HTR-8/SVneo (cell line): ENCODE data around the gene CFAP299.
"Not testable (repeated sequence)": the region's sequence is repeated elsewhere in the genome, so short reads cannot be mapped to it uniquely, and the experiment has no call there.

Source experiments
- DNase-seq: peaks from one replicate; pipeline ENCODE4 v3.0.0; 2011; ENCODE audit warnings: low spot score, mixed read lengths; ENCODE audit not compliant: insufficient read length
- FAIRE-seq: peaks from 2 replicates; lab custom pipeline; 2011; peaks lifted over from hg19 to GRCh38; lab: Jason Lieb, UNC

Gene CFAP299

DNA sequence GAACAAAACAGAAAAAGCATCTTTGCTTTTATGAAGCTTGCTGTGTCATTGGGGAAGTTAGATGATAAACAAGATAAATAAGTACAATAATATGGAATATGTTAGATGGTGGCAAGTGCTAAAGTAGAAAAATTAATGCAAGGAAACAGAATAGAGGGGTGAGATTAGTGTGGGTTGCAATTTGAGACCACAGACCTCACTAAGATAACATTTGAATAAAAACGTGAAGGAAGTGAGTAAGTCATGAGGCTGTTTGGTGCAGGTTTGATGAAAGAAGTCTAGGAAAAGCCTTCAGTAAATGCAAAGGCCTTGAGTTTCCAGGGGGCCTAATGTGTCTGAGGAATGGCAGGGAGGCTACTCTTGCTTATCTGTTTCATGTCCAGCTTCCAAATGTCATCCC is 102.5 kb downstream of the CFAP299 start:
- no peak for DNase-seq
- no peak for FAIRE-seq

- FAIRE-seq, DNase-seq: not testable (repeated sequence)
Observed at GRCh38 chr4:80439294-80440061, 103.9 kb downstream of the CFAP299 start.

- FAIRE-seq (no peak), DNase-seq (no peak)
Observed at GRCh38 chr4:80446248-80446647, 110.7 kb downstream of the CFAP299 start.

DNA sequence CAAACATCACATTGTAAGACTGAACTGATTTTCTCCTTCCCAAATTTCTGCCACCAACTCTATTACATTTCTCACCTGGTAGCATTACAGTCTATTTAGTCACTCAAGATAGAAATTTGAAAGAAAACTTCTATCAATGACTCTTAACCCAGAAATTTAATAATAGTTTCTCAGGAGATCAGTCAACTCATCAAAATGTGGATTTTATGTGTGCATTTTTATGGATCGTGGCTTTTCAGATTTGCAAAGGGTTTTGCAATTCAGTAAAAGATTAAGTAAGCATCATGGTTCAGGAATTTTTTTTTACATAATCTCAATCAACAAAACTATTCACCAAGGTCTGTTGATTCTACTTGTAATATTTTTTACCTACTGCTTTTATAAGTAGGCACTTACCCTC is 111.1 kb downstream of the CFAP299 start:
- FAIRE-seq, result no peak

DNA sequence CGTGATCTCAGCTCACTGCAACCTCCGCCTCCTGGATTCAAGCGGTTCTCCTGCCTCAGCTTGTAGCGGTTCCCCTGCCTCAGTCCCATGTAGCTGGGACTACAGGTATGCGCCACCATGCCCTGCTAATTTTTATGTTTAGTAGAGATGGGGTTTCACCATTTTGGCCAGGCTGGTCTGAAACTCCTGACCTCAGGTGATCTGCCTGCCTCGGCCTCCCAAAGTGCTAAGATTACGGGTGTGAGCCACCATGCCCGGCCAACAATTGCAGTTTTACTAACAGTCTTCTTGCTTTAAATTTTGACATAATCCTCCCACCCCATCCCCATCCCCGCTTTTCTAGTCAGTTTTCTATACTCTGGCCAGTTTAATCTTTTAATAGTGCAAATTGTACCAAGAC is 112.0 kb downstream of the CFAP299 start:
- DNase-seq (no peak), FAIRE-seq (no peak)

More for the DNA sequence above, 111.1 kb downstream of the CFAP299 start:
- no peak for DNase-seq

DNA sequence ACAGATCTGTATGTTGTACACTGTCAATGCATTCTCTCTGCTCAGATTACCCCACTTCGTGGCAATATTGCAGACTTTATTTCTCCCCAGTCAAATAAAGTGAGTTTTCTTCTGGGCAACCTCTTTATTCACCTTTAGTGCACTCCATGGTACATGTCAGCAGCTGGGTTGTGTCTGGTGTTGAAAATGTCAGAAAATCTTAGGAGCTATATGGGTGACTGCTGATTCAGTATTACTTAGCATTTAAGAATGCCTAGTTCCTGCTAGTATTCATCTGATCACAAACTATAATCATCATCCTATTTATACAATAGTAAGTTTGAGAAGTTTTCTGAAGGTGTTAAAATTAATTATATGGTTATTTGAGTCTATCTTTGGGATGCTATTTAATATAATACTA is 112.5 kb downstream of the CFAP299 start:
- FAIRE-seq (no peak), DNase-seq (no peak)

DNA sequence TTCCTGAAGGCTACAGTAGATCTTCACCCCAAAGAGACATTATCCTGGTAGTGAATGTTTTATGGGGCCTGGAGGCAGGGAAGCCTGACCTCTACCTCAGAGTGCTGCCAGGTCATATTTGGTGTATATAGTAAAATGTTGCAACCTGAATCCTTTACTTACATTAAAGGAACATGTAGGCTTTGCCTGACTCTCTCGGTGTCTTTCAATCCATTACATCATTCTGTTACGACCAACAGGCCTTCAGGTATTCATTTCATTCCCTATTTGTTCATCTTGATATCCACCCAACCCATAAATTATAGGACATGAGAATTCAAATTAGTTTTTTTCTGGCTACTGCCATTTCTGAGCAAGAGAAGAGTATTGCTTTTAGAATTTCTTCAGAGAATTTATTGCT is 116.5 kb downstream of the CFAP299 start:
- no peak for FAIRE-seq
- DNase-seq, result no peak

GRCh38 chr4:80452768-80453167 is 117.2 kb downstream of the CFAP299 start:
- FAIRE-seq (no peak), DNase-seq (no peak)

DNA sequence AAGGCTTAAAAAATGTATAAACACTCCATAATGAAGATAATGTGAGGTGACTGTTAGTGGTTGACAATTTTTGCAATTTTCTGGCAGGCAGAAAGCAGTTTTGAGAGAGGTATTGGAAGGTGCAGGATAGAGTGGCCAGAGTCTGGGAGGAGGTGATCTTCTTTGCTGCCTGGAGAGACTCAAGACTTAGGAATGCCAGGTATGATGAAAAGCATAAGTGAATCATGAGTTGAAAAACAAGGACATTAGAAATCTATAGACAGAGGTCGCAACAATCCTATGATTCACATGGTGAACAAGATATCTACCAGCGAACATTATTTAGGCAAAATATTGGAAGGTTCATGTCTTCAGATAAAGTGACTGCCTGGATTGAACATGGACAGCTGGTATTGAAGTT is 118.5 kb downstream of the CFAP299 start:
- FAIRE-seq, result no peak
- DNase-seq, result no peak

DNA sequence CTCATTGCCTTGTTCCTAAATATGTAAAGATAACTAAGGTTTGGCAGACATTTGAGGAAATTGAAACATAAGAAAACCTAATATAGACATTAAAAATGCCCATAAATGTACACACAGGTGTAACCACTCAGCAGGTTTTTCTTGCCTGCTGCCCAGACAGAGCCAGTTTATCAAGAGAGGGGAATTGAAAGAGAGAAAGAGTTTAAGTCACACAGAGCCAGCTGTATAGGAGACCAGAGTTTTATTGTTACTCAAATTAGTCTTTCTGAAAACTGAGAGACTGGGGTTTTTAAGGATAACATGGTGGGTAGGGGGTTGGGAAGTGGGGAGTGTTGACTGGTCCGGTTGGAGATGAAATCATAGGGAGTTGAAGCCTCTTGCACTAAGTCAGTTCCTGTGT is 119.0 kb downstream of the CFAP299 start:
- no peak for FAIRE-seq
- DNase-seq, result no peak

- FAIRE-seq (no peak), DNase-seq (no peak)
Observed at GRCh38 chr4:80459918-80460473, 124.5 kb downstream of the CFAP299 start.

DNA sequence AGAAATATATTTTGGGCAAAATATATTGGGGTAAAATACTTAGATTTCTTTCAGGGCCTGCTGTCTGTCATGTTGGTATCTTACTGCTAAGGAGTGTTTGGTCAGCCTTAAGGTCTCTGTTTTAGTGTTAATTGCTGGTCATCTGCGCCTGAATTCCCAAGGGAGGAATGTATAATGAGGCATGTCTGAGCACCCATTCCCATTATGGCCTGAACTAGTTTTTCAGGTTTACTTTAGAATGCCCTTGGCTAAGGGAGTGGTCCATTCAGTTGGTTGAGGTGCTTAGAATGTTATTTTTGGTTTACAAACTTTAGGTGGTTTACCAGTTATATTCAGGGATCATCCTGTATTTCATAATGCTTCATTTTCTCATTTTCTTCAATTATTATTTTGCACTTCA is 125.9 kb downstream of the CFAP299 start:
- FAIRE-seq (no peak), DNase-seq (no peak)

DNA sequence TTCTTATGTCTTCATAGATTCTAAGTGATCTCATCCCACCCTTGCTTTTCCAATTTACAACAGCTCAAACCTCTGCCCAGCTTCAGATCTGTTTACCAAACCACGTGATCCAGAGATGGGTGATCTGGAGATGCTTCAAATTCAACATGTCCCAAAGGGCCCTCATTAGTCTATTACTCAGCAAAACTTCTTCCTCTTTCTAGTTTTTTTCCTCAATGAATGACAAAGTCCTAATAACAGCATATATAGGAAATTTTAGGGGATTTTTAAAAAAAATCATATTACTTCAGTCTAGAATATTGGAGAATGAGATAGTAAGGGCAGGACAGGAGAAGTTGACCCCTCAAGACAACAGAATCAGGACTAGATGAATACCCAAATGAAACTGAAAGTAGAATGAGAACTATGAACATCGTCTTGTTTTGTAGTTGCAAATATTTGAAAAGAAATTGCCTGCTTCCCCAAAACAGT is 127.1 kb downstream of the CFAP299 start:
- FAIRE-seq (no peak), DNase-seq (no peak)

DNA sequence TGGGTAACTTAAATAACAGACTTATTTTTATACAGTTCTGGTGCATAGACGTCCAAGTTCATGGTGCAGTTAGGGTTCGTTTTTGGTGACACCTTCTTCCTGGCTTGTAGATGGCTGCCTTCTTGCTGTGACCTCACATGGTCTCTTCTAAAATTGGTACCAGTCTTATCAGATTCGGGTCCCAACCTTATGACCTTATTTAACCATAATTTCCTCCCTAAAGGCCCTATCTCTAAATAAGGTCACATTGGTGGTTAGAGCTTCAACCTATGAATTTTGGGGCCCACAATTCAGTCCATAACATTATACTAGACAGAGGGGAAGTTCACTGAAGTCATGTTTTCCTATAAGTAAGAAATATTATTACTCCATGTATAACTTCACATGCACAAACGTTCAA is 128.0 kb downstream of the CFAP299 start:
- DNase-seq (no peak), FAIRE-seq (no peak)

- DNase-seq (no peak), FAIRE-seq (no peak)
Observed at GRCh38 chr4:80465238-80465637, 129.7 kb downstream of the CFAP299 start.

GRCh38 chr4:80465736-80466135 is 130.2 kb downstream of the CFAP299 start:
- no peak for DNase-seq
- no peak for FAIRE-seq

DNA sequence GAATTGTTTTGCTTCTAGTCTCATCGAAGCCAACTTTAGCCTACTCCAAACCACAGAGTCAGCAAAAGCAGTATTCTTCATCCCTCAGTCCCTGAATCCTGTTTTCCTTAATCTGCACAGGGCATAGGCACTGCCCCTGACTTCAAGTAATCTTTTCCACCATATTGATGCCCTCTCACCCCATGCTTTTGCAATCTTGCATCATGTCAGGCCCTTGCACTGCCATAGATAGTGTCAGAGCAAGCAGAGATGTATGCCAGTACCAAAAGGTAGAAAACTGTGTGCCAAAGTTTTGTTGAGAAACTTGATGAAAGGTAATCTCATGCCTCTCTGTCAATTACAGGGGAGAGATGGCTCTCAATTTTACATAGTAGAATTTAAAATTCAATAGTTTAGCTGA is 131.1 kb downstream of the CFAP299 start:
- FAIRE-seq (no peak), DNase-seq (no peak)

DNA sequence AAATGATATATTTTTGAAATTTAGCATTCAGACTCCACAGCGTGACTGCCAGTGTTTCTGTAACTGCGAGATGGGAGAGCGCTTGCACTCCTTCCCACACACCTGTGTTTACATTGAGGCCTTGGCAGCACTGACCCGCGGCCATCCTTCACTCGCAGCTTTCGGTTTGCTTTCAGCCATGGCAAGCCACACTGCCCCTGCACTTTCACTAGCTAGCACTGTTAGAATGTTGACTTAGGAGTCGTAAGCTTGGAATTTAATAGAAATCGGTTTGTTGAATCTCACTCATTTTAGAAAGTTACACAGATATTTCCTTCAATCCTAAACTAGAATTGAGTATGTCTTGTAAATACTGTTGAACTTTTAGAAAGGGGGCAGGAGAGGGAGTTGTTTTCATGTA is 136.2 kb downstream of the CFAP299 start:
- DNase-seq (no peak), FAIRE-seq (no peak)

DNA sequence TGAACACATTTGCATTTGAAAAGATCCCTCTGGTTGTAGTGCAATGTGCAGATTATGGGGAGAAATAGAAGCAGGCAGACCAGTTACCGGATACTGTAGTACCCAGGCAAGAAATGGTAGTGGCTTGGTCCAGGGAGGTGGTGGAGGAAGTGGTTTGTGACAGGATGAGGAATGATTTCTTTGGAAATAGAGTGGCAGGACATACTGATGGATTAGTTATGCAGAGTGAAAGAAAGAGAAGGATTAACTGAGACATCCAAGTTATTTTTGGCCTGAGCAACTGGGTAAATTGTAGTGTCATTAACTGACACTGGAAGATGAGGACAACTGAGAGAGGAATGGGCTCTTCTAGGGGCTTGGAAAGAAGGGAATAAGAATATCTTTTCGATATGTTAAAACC is 139.7 kb downstream of the CFAP299 start:
- DNase-seq (no peak), FAIRE-seq (no peak)

DNA sequence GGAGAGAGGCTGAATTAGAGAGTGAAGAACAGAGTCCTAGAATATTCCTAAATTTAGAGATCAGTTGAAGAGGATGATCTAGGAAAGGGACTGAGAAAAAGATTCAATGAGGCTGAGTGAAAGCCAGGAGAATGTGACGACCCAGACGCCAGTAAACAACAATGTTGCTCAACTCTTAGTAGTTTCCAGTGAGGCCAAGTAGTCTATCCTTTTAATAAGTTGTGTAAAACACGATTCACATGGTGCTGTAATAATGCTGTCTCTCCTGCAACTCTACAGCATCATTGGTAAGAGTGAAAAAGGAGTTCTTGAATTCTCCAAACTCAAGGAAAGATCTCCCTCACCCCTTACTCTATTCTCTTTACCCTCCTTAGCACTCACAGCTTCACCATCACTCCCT is 140.3 kb downstream of the CFAP299 start:
- no peak for FAIRE-seq
- no peak for DNase-seq

GRCh38 chr4:80484712-80485111 is 149.2 kb downstream of the CFAP299 start:
- FAIRE-seq (no peak), DNase-seq (no peak)

DNA sequence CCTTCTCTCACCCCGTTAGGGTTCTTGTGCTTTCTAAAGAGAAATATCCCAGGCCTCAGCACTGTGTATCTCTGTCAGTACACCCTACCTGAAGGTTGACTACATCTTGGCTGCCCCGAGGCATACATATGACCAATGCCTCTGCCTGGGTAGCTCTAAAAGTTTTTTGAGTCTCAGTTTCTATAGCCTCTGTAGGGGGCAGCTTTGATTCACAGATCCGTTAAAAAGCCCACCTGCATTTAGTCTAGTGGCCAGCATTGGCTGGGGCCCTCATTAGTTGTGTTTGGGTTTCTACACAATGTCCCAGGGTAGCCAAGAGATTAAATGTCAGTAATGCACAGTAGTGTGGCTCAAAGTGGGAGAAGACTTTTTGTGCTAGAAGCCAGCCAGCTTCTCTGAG is 151.1 kb downstream of the CFAP299 start:
- DNase-seq, result no peak
- no peak for FAIRE-seq
